Left colon (tissue), 2 donors: ENCODE measurements around the gene SLBP. TPM values are rescaled to one million over a fixed set of nuclear protein-coding genes. Genes with fewer than 3 reads are reported as not detected.

Experiments
- ATAC-seq: fragments of 200-7000 bp; cut with Tn5 transposase; one replicate; pipeline ENCODE4 v1.9.1; 2020; ENCODE audit warnings: mild to moderate bottlenecking, moderate library complexity
- DNase-seq, 2 donors: peaks; one replicate each; pipeline ENCODE4 v3.0.0-alpha.2; 2020
- intact Hi-C, 2 donors: fragments of 100-400 bp; cut with DNase I in 1 of 2; cut with micrococcal nuclease in 1 of 2; formaldehyde crosslinking; loops; one replicate each; pipeline versions ENCODE4 v1.11.2 to v1.14.0; 2022; cut with DNase I, micrococcal nuclease
- total RNA-seq, 2 donors: library from RNA; stranded (reverse); fragmentation: NEBNext Ultra II Directional; extraction: Animal tissue kit (Norgen Biotek cat#: 25700); gene quantifications; one replicate each; pipeline ENCODE4 v1.2.1, GENCODE V29; 2021
- donor health status: DM: no; HTN: no; CAD: no.
- donor health status: DM: yes; HTN: yes; CAD: no.

The SLBP gene
- total RNA-seq, 2 donors from 2014 or later = 23.3 to 27.3 TPM

DNA sequence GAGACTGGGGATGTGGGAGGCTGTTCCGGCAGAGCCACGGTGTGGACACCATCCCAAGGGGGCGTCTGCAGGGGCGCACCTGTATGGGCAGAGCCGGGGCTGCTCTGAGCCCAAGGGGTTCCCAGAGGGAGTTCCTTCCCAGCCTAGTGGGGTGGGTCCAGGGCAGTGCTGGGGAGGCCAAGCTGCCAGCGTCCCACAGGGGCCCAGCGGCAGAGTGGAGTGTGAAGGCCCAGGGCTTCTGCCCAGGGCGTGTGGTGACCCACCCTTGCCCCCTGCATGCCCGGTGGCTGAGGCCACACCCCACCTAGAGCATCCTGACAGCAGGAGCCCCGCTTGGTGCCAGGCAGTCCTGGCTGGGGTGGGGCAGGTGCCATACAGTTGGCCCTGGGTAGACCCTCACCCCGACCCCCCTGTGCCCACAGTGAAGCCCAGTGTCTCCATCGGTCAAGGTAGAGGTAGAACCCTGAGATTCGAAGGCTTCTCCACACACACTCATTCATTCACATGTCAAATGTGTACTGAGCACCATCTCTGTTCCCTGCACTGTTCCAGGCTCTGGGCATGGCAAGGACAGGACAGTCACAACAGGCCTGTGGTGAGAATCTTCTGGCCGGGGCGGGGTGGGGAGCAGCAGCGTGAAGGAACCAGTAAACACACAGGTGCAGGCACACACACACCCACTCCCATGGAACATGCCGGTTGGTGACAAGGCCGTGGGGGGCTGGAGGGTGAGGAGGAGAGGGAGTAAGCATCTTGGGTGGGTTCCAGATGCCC is 38.4 kb upstream of the SLBP start:
- DNase-seq = no peak
- ATAC-seq = no peak
- intact Hi-C loops = loop anchor here in 1 of 2 donors (5.0 kb wide), 1 partner anchor 147 kb away; no protein-coding TSS in a partner anchor

GRCh38 chr4:1749826-1750225 is 37.7 kb upstream of the SLBP start:
- intact Hi-C loops = loop anchor here (5.0 kb wide), 3 partner anchors 57 to 147 kb away; no protein-coding TSS in a partner anchor
- DNase-seq (no peak), ATAC-seq (no peak)

DNA sequence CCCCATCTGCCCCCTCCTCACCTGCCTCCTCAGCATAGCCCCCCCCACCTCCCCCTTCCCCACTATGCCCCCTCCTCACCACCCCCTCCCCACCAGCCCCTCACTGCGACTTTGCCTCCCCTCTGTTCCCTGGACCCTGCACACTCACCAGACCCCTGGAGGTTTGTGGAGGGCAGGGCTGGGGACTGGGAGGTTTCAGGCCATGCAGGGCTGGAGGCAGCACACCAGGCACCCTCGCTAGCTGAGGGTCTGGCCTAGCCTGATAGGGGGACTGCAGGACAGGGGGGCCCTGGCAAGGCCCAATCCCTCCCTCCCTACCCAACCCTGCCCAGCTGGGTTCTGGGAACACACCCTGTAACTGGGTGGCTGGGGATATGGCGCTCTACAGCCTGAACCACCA is 37.3 kb upstream of the SLBP start:
- DNase-seq (no peak), ATAC-seq (no peak)
- intact Hi-C loops = loop anchor here (5.0 kb wide), 2 partner anchors 58 to 63 kb away; no protein-coding TSS in a partner anchor

- intact Hi-C loops = loop anchor here (5.0 kb wide), 2 partner anchors 59 to 64 kb away; no protein-coding TSS in a partner anchor
- DNase-seq (peak; percentile 62 to 88), ATAC-seq (peak; percentile 65)
These were observed 36.4 kb upstream of the SLBP start for GRCh38 chr4:1748465-1748995.

GRCh38 chr4:1747603-1747967 is 35.5 kb upstream of the SLBP start:
- no peak for ATAC-seq
- intact Hi-C loops = loop anchor here (5.0 kb wide), 2 partner anchors 60 to 65 kb away; no protein-coding TSS in a partner anchor

GRCh38 chr4:1746919-1747602 is 34.9 kb upstream of the SLBP start:
- DNase-seq (no peak), ATAC-seq (peak; percentile 5)
- intact Hi-C loops = loop anchor here (5.0 kb wide), 2 partner anchors 60 to 65 kb away; no protein-coding TSS in a partner anchor

More at GRCh38 chr4:1747603-1747967, 35.5 kb upstream of the SLBP start:
- DNase-seq = no peak

DNA sequence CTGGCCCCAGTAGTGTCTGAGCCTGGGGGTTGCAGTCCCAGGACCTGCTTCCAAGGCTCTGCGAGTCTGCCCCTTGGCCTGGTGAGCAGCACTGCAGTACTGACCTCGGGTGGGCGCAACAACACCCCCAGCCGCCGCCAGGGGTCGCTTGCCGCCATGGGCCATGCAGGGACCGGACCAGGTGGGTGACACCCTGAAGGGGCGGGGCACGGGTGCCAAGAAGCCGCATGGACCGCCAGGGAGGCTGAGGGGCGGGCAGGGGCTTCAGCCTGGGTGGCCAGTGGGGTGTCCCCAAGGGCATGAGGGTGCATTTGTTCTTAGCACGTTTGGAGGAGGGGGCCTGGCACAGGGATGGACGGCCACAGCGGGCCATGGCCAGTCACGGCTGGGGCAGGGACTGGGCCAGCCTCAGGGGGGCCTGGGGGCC is 34.2 kb upstream of the SLBP start:
- DNase-seq (peak; percentile 54 to 81), ATAC-seq (peak; percentile 67)
- intact Hi-C loops = loop anchor here (5.0 kb wide), 2 partner anchors 61 to 66 kb away; no protein-coding TSS in a partner anchor

DNA sequence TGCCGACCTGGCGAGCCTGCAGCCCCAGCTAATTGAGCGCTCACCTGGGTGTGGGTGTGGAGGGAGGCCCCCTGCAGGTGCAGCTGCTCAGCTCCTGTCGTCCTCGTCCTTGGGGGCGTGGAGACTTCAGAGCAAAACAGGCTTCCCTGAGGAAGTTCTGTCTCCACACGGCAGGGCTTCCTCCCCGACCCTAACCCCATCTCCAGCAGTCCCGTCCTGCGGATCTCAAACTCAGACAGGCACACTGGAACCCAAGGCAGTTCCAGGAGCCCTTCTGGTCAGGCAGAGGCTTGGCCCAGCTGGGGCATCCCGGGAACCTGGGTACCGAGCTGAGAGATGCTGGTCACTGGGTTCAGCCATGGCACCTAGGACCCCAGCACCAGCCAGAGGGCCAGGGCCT is 33.6 kb upstream of the SLBP start:
- intact Hi-C loops = loop anchor here (5.0 kb wide), 2 partner anchors 62 to 67 kb away; no protein-coding TSS in a partner anchor
- no peak for ATAC-seq
- DNase-seq = no peak

DNA sequence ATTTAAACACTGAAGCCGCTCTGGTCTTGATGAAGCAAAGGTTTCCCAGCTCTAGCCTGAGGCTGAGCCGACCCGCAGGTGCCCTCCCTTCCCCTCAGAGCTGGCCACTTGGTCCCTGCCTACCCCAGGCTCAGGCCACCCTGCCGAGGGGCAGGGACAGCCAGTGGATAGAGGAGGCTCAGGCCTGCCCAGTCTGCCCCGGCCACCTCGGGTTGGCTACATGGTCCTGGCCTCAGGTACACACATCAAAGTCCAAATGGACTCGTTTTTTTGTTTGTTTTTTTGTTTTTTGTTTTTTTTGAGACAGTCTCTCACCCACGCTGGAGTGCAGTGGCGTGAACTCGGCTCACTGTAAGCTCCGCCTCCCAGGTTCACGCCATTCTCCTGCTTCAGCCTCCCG is 33.0 kb upstream of the SLBP start:
- DNase-seq (no peak), ATAC-seq (no peak)
- intact Hi-C loops = loop anchor here (5.0 kb wide), 2 partner anchors 62 to 67 kb away; no protein-coding TSS in a partner anchor

GRCh38 chr4:1744552-1744951 is 32.4 kb upstream of the SLBP start:
- intact Hi-C loops = no loop called here
- no peak for DNase-seq
- no peak for ATAC-seq

DNA sequence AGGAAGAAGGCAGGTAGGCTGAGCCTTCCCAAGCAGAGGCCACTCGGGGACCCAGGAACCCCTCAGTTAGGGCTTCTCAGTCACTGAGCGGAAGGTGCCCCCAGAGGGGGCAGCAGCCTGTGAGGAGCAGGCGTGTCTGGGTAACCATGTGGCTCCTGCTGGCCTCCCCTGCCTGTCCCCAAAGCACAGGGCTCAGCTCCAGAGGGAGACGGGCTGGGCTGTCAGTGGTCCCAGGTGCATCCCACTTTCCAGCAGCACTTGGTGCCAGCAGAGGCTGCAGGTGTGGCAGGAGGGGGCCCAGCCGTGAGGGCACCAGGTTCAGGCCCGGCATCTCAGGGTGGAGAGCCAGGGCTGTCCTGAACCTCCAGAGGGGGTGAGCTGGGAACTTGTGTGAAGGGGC is 31.9 kb upstream of the SLBP start:
- no peak for DNase-seq
- intact Hi-C loops = no loop called here
- ATAC-seq = no peak

- no peak for DNase-seq
- no peak for ATAC-seq
- intact Hi-C loops = no loop called here
These were observed 31.4 kb upstream of the SLBP start for GRCh38 chr4:1743551-1743950.

- DNase-seq (no peak), ATAC-seq (no peak)
- intact Hi-C loops = no loop called here
These were observed 29.1 kb upstream of the SLBP start for GRCh38 chr4:1741208-1741607.

DNA sequence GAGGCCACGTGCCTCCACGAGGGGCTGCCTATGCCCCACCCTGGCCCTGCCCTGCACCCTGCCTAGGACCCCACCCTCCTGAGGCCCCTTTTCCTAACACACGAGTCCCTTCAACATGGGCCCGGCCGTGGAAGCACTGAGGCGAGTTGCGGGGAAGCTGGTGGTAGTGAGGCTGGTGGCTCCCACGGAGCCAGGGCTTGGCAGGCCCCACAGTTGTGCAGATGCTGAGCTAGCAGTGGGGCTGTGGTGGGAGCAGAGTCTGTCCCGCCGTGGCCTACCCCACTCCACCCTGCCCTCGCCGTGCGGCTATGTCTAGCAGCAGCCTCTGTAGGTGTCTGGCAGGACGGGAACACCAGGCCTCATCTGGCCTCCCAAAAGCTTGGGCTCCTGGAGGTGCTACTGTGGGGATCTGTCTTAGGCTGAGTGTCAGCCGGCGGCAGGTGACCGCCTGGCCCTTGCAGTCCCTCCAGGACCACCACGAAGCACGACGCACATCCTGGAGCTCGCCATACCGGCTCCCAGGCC is 28.0 kb upstream of the SLBP start:
- no peak for ATAC-seq
- DNase-seq = no peak
- intact Hi-C loops = no loop called here

DNA sequence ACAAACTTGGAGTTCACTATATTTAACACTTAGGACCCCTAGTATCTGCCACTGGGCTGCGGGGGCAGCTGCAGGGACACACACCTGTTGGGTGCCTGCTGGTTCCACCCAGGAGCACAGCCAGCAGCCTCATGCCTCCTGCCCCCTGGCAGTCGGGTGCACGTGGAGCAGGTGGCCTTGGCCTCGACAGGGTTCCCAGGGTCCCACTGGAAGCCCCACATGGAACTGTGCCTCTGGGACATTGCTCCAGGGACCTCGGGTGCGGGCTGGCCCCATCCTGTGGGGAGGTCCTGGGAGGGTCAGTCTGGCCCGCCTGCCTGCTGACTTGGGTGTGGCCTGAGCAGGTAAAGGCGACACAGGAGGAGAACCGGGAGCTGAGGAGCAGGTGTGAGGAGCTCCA is 27.2 kb upstream of the SLBP start:
- DNase-seq = no peak
- ATAC-seq = no peak
- intact Hi-C loops = no loop called here

DNA sequence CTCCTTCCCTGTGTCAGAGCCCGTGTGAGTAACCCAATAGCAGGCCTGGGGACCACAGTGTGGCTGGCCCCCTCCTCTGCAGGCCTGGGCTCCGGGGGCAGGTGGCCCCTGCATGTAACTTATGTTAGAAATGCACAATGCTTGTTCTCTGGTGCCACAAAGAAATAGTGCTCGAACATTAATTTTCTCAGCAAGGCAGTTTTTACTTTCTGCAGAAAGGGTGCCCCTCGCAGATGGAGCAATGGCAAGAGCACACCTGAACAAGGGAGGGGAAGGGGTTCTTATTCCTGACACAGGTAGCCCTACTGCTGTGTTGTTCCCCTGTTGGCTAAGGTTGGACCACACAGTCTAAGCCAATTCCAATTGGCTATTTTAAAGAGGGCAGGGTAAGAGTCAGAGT is 26.3 kb upstream of the SLBP start:
- intact Hi-C loops = no loop called here
- no peak for ATAC-seq
- DNase-seq = no peak

DNA sequence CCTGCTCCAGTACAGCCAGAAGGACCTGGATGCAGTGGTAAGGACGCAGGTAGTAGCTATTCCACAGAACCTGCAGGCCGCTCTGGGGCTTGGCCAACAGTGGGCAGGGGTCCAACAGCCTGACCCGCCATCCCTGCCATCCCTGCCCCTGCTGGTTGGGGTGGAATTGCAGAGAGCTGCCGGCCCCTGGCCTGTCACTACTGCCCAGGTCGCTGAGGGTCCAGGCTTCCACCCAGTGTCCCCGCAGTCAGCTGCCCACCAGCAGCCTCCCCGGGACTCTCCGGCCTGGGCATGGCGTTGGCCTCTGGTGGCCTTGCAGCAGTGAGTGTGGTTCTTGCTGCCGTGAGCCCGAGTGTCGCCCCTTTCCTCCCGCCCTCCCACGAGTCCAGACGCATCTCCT is 25.5 kb upstream of the SLBP start:
- intact Hi-C loops = no loop called here
- ATAC-seq = no peak
- no peak for DNase-seq

GRCh38 chr4:1736812-1737211 is 24.7 kb upstream of the SLBP start:
- ATAC-seq (no peak), DNase-seq (no peak)
- intact Hi-C loops = no loop called here

GRCh38 chr4:1735215-1735614 is 23.1 kb upstream of the SLBP start:
- DNase-seq = no peak
- no peak for ATAC-seq
- intact Hi-C loops = no loop called here
